H1 (cell line): ENCODE measurements around the gene AUH. TPM values are rescaled to one million over a fixed set of nuclear protein-coding genes. Genes with fewer than 3 reads are reported as not detected.

ENCODE experiments used
- RFX5 ChIP-seq: IDR thresholded peaks from 2 replicates; pipeline ENCODE4 v1.6.1; 2011; ENCODE audit warnings: low read depth, low read length, improper control_type of control experiment, borderline replicate concordance
- polyA plus RNA-seq, 7 experiments: library from polyadenylated mRNA; depleted of rRNA in 3 of 7; stranded (reverse) in 5 of 7; unstranded in 2 of 7; fragments of >200 nt in 5 of 7; fragments of 200-250 nt in 2 of 7; gene quantifications; 1 replicate in 5 of 7; 2 replicates in 1 of 7; 4 replicates in 1 of 7; pipeline versions ENCODE4 v1.2.1 to v1.2.3, GENCODE V29; 2011 to 2013; ENCODE audit warnings: missing spikeins in 2 of 7, mixed read lengths in 2 of 7
- total RNA-seq: library from RNA; stranded (reverse); fragmentation: NEBNext Ultra II Directional; extraction: Animal tissue kit (Norgen Biotek cat#: 25700); gene quantifications from 2 replicates; pipeline ENCODE4 v1.2.1, GENCODE V29; 2021

AUH gene
- total and polyA plus RNA-seq, 2 of the 8 experiments (the other 6 are each of a cell fraction or from before 2014, with no cell fraction given): 5.8 to 21.9 TPM

- TF ChIP-seq RFX5: no peak
Measured at GRCh38 chr9:91379426-91379825, 17.7 kb upstream of the AUH start (continued).
